ENCODE data around the gene ASAP3. TPM values are rescaled to one million over a fixed set of nuclear protein-coding genes. Genes with fewer than 3 reads are reported as not detected.

Gene ASAP3
- total and polyA plus RNA-seq, 2 experiments from 2014 or later, result 28.0 to 98.2 TPM

- no peaks in the 10 kb centered on the region for H3K9me3 Mint-ChIP-seq
- H3F3A ChIP-seq (replicated peaks; ENCODE audit: low read depth), result no peaks in the 10 kb centered on the region
- H3K36me3 ChIP-seq (ENCODE audit: insufficient read depth), result 0 out of 2 replicates have a peak, but pooled peaks cover 4% of the 10 kb centered on the region
Measured at GRCh38 chr1:23452011-23452411, 32.0 kb downstream of the ASAP3 start.

More at GRCh38 chr1:23452011-23452411, 32.0 kb downstream of the ASAP3 start:
- TF ChIP-seq EZH2 (IDR thresholded peaks at IDR 0.05; ENCODE audit: low read depth, unreplicated experiment) (no peak), EZH2phosphoT487 (IDR thresholded peaks at IDR 0.05; ENCODE audit: unreplicated experiment) (no peak), CREB1 (CRISPR knock-in tag; IDR thresholded peaks at IDR 0.05; ENCODE audit: low read depth) (no peak), POLR2AphosphoS5 (IDR thresholded peaks at IDR 0.05; ENCODE audit: low read depth) (no peak), NANOG (IDR thresholded peaks at IDR 0.05; ENCODE audit: borderline replicate concordance) (no peak), ZNF331 (CRISPR knock-in tag; IDR thresholded peaks at IDR 0.05; ENCODE audit: low read depth) (no peak), REST (IDR thresholded peaks at IDR 0.05; ENCODE audit: unreplicated experiment) (no peak), CTCF (conservative IDR thresholded peaks at IDR 0.05; ENCODE audit: low read depth in 2 of 2) (no peak), ZNF462 (CRISPR knock-in tag; IDR thresholded peaks at IDR 0.05) (no peak), JUNB (IDR thresholded peaks at IDR 0.05; ENCODE audit: unreplicated experiment) (no peak), ETS1 (IDR thresholded peaks at IDR 0.05) (no peak)
- Histone ChIP-seq H4K20me1 (replicated peaks; ENCODE audit: insufficient read depth) (peaks cover 11% of the 10 kb centered on the region), H3K9me2 (ENCODE audit: insufficient read depth) (no peaks in the 10 kb centered on the region), H3K79me2 (replicated peaks; ENCODE audit: insufficient read depth) (no peaks in the 10 kb centered on the region), H3K4me1 (ENCODE audit: insufficient read depth) (no peaks in the 10 kb centered on the region), H2AFZ (no peak overlapping the region), H3K27me3 (ENCODE audit: insufficient read depth) (no peaks in the 10 kb centered on the region), H3K4me2 (no peak overlapping the region), H3K27ac (ENCODE audit: low read depth) (no peak overlapping the region), H3K4me3 (no peak overlapping the region)
- DNase-seq (ENCODE audit: low spot score) (no peak), ATAC-seq (no peak)
- H3K27ac Mint-ChIP-seq, result 0 out of 2 replicates have a peak overlapping the region, but pooled peaks have one; percentile 30
- H3K36me3 Mint-ChIP-seq (ENCODE audit: low read depth), result peaks cover 15% of the 10 kb centered on the region
- H3K27me3 Mint-ChIP-seq (ENCODE audit: insufficient read depth, low read depth, poor library complexity), result peaks cover 2% of the 10 kb centered on the region
- H3K4me3 Mint-ChIP-seq, result no peak overlapping the region
- H3K4me1 Mint-ChIP-seq, result no peaks in the 10 kb centered on the region
